Measurements from ENCODE around the gene FAM83D.

FAM83D gene

DNA sequence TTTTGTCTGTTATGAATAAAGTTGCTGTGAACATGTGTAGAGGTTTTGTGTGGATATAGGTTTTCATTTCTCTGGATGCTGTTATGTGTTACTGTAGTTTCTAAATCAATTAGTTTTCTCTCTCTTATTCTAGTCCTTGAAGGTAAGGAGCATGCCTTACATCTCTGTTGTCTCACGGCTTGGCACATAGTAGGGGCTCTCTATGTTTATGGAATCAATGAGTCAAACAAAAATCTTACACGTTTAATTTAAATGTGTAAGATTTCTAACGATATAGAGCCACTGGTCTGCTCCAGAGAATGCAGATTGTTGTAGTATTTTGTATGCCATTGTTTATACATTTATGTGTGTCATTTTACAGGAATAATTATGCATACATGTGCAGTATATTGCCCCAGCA lies 20.6 kb downstream of the FAM83D start:
- Histone ChIP-seq H3K4me1 (ENCODE audit: control insufficient read depth, low read length) (no peaks in the 10 kb centered on the region), H3K4me2 (ENCODE audit: low read length) (no peak overlapping the region), H3K4me3 (ENCODE audit: low read length) (no peak overlapping the region), H3K27me3 (ENCODE audit: control insufficient read depth, low read length) (no peaks in the 10 kb centered on the region), H4K20me1 (ENCODE audit: control insufficient read depth, insufficient read depth, low read depth, low read length) (0 out of 2 replicates have a peak, but pooled peaks cover 2% of the 10 kb centered on the region), H3K9me2 (replicated peaks; ENCODE audit: control insufficient read depth, low read length) (no peaks in the 10 kb centered on the region), H3K27ac (ENCODE audit: low read depth, low read length) (no peak overlapping the region), H3K79me2 (ENCODE audit: control insufficient read depth, low read length) (peaks cover 51% of the 10 kb centered on the region), H3K36me3 (ENCODE audit: control insufficient read depth, low read length) (peaks cover 88% of the 10 kb centered on the region), H3F3A (ENCODE audit: control insufficient read depth, insufficient read depth) (no peaks in the 10 kb centered on the region; the same call in 1 of the 2 replicates), H3K9me3 (ENCODE audit: control insufficient read depth, insufficient read depth, low read length) (no peaks in the 10 kb centered on the region)
- TF ChIP-seq, protein P1, sequence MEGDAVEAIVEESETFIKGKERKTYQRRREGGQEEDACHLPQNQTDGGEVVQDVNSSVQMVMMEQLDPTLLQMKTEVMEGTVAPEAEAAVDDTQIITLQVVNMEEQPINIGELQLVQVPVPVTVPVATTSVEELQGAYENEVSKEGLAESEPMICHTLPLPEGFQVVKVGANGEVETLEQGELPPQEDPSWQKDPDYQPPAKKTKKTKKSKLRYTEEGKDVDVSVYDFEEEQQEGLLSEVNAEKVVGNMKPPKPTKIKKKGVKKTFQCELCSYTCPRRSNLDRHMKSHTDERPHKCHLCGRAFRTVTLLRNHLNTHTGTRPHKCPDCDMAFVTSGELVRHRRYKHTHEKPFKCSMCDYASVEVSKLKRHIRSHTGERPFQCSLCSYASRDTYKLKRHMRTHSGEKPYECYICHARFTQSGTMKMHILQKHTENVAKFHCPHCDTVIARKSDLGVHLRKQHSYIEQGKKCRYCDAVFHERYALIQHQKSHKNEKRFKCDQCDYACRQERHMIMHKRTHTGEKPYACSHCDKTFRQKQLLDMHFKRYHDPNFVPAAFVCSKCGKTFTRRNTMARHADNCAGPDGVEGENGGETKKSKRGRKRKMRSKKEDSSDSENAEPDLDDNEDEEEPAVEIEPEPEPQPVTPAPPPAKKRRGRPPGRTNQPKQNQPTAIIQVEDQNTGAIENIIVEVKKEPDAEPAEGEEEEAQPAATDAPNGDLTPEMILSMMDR (IDR thresholded peaks at IDR 0.05; ENCODE audit: low read depth, low read length, poor library complexity, severe bottlenecking): no peak
- no peak for TF ChIP-seq EZH2phosphoT487 (IDR thresholded peaks at IDR 0.05; ENCODE audit: borderline replicate concordance, low read length)

DNA sequence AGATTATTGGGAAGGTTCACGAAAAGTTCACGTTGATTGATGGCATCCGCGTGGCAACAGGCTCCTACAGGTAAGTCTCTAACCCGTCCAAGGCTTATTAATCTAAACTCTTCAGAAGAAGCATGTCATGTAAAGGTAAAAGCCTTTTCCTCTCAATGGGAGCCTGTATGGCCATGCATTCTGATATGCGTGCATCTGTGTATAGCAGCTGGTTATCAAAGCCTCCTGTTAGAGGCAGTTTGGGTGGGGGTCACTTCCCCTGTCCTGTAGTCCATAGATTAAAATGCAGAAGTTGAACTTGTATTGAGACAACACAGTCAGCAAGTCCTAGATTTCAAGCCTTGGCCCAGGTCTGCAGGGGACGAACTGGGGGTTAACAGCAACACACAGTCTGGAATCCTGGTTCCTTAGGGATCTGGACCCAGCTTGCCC lies 21.7 kb downstream of the FAM83D start:
- H3K9me3 ChIP-seq (ENCODE audit: control insufficient read depth, insufficient read depth, low read length): no peaks in the 10 kb centered on the region
- H3K4me3 ChIP-seq (ENCODE audit: low read length): no peak overlapping the region
- H3K4me1 ChIP-seq (ENCODE audit: control insufficient read depth, low read length): no peaks in the 10 kb centered on the region
- TF ChIP-seq, protein P1 (IDR thresholded peaks at IDR 0.05; ENCODE audit: low read depth, low read length, poor library complexity, severe bottlenecking): no peak
- no peak for TF ChIP-seq EZH2phosphoT487 (IDR thresholded peaks at IDR 0.05; ENCODE audit: borderline replicate concordance, low read length)
- H3K27me3 ChIP-seq (ENCODE audit: control insufficient read depth, low read length): no peaks in the 10 kb centered on the region
- H3K9me2 ChIP-seq (replicated peaks; ENCODE audit: control insufficient read depth, low read length): no peaks in the 10 kb centered on the region
- H3K4me2 ChIP-seq (ENCODE audit: low read length): no peak overlapping the region
- H3K79me2 ChIP-seq (ENCODE audit: control insufficient read depth, low read length): peaks cover 40% of the 10 kb centered on the region
- peaks cover 88% of the 10 kb centered on the region for H3K36me3 ChIP-seq (ENCODE audit: control insufficient read depth, low read length)
- H3F3A ChIP-seq (ENCODE audit: control insufficient read depth, insufficient read depth): peaks cover 3% of the 10 kb centered on the region
- no peak overlapping the region for H3K27ac ChIP-seq (ENCODE audit: low read depth, low read length)
- 0 out of 2 replicates have a peak, but pooled peaks cover 2% of the 10 kb centered on the region for H4K20me1 ChIP-seq (ENCODE audit: control insufficient read depth, insufficient read depth, low read depth, low read length)

DNA sequence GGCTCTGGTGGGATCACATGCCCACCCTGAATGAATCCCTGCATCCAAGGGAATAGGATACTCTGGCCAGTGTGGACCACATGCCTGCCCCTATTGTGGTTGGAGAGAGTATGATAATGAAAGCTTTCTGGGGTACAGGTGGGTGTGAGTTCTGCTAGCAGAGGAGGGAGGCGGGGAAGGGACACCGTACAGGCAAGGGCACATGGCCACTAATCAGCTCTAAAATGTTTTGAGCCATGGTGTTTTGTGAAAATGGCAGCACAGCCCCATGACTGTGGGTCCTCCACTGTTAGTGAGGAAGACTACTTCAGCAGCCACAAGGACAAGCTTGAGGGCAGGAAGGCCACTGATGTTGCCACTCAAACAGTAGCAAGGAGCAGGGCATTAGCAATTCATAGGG lies 24.0 kb downstream of the FAM83D start:
- Histone ChIP-seq H3K9me3 (ENCODE audit: control insufficient read depth, insufficient read depth, low read length) (no peaks in the 10 kb centered on the region), H3F3A (ENCODE audit: control insufficient read depth, insufficient read depth) (peaks cover 14% of the 10 kb centered on the region), H3K27me3 (ENCODE audit: control insufficient read depth, low read length) (no peaks in the 10 kb centered on the region), H3K79me2 (ENCODE audit: control insufficient read depth, low read length) (peaks cover 23% of the 10 kb centered on the region), H3K4me2 (ENCODE audit: low read length) (no peak overlapping the region), H4K20me1 (ENCODE audit: control insufficient read depth, insufficient read depth, low read depth, low read length) (0 out of 2 replicates have a peak, but pooled peaks cover 2% of the 10 kb centered on the region), H3K27ac (ENCODE audit: low read depth, low read length) (no peak overlapping the region), H3K9me2 (replicated peaks; ENCODE audit: control insufficient read depth, low read length) (no peaks in the 10 kb centered on the region), H3K4me3 (ENCODE audit: low read length) (no peak overlapping the region), H3K36me3 (ENCODE audit: control insufficient read depth, low read length) (peaks cover 79% of the 10 kb centered on the region), H3K4me1 (ENCODE audit: control insufficient read depth, low read length) (no peaks in the 10 kb centered on the region)
- no peak for TF ChIP-seq EZH2phosphoT487 (IDR thresholded peaks at IDR 0.05; ENCODE audit: borderline replicate concordance, low read length)
- TF ChIP-seq, protein P1 (IDR thresholded peaks at IDR 0.05; ENCODE audit: low read depth, low read length, poor library complexity, severe bottlenecking): no peak
